H9 (cell line): Measurements from ENCODE around the gene TRIM24. TPM values are rescaled to one million over a fixed set of nuclear protein-coding genes. Genes with fewer than 3 reads are reported as not detected.

Experiments
- DNase-seq: peaks from one replicate; pipeline ENCODE4 v3.0.0-alpha.2; 2017
- H2AFZ ChIP-seq: one replicate; pipeline ENCODE4 v1.6.1; 2013; ENCODE audit warnings: mild to moderate bottlenecking, low read length, control low read depth, moderate library complexity
- H2AK5ac ChIP-seq: 2 replicates; pipeline ENCODE4 v1.6.1; 2013; ENCODE audit warnings: low read length, control low read depth, mixed read lengths; ENCODE audit not compliant: insufficient read length
- H2BK120ac ChIP-seq: one replicate; pipeline ENCODE4 v1.6.1; 2013; ENCODE audit warnings: low read depth, mild to moderate bottlenecking, low read length, control low read depth, inconsistent platforms; ENCODE audit not compliant: poor library complexity, severe bottlenecking
- H2BK12ac ChIP-seq: 2 replicates; pipeline ENCODE4 v1.6.1; 2013; ENCODE audit warnings: low read length, control low read depth, mixed read lengths, low read depth; ENCODE audit not compliant: insufficient read length
- H2BK15ac ChIP-seq: 2 replicates; pipeline ENCODE4 v1.6.1; 2013; ENCODE audit warnings: low read depth, low read length, control low read depth
- H2BK20ac ChIP-seq: one replicate; pipeline ENCODE4 v1.6.1; 2013; ENCODE audit warnings: low read depth, mild to moderate bottlenecking, low read length, control low read depth, inconsistent platforms; ENCODE audit not compliant: poor library complexity, severe bottlenecking
- H2BK5ac ChIP-seq: 2 replicates; pipeline ENCODE4 v1.6.1; 2013; ENCODE audit warnings: low read length, control low read depth, mixed read lengths; ENCODE audit not compliant: insufficient read length
- H3K14ac ChIP-seq: 2 replicates; pipeline ENCODE4 v1.6.1; 2013; ENCODE audit warnings: low read length, control low read depth; ENCODE audit not compliant: insufficient read depth
- H3K18ac ChIP-seq: 2 replicates; pipeline ENCODE4 v1.6.1; 2013; ENCODE audit warnings: low read depth, mild to moderate bottlenecking, mixed read lengths, low read length, control low read depth; ENCODE audit not compliant: insufficient read length
- H3K23ac ChIP-seq: 2 replicates; pipeline ENCODE4 v1.6.1; 2013; ENCODE audit warnings: low read length, control low read depth, mixed read lengths, low read depth; ENCODE audit not compliant: insufficient read length
- H3K23me2 ChIP-seq: 2 replicates; pipeline ENCODE4 v1.6.1; 2013; ENCODE audit warnings: low read depth, mild to moderate bottlenecking, mixed read lengths, low read length, control low read depth; ENCODE audit not compliant: insufficient read length, poor library complexity, severe bottlenecking
- H3K27ac ChIP-seq: 2 replicates; pipeline ENCODE4 v1.5.1; 2013; ENCODE audit warnings: low read length, control low read depth, mixed read lengths, low read depth; ENCODE audit not compliant: insufficient read length
- H3K27me3 ChIP-seq: 2 replicates; pipeline ENCODE4 v1.6.1; 2013; ENCODE audit warnings: low read length, control low read depth, inconsistent platforms; ENCODE audit not compliant: insufficient read depth
- H3K4ac ChIP-seq: 2 replicates; pipeline ENCODE4 v1.6.1; 2013; ENCODE audit warnings: low read depth, mild to moderate bottlenecking, control low read depth, inconsistent platforms, low read length, moderate library complexity
- H3K4me1 ChIP-seq: 2 replicates; pipeline ENCODE4 v1.6.1; 2013; ENCODE audit warnings: low read length, control low read depth, inconsistent platforms; ENCODE audit not compliant: insufficient read depth
- H3K4me2 ChIP-seq: 2 replicates; pipeline ENCODE4 v1.6.1; 2013; ENCODE audit warnings: low read length, control low read depth, mixed read lengths; ENCODE audit not compliant: insufficient read length, insufficient read depth
- H3K56ac ChIP-seq: 2 replicates; pipeline ENCODE4 v1.6.1; 2013; ENCODE audit warnings: low read depth, mild to moderate bottlenecking, mixed read lengths, low read length, control low read depth; ENCODE audit not compliant: insufficient read length
- H3K79me1 ChIP-seq: 2 replicates; pipeline ENCODE4 v1.6.1; 2013; ENCODE audit warnings: low read depth, mild to moderate bottlenecking, moderate library complexity, low read length, control low read depth, inconsistent platforms; ENCODE audit not compliant: insufficient read depth, poor library complexity, severe bottlenecking
- H3K79me2 ChIP-seq: 2 replicates; pipeline ENCODE4 v1.6.1; 2013; ENCODE audit warnings: low read length, control low read depth, inconsistent platforms; ENCODE audit not compliant: insufficient read depth
- H3K9ac ChIP-seq: 2 replicates; pipeline ENCODE4 v1.6.1; 2013; ENCODE audit warnings: low read length, control low read depth, mixed read lengths; ENCODE audit not compliant: insufficient read length; ENCODE audit errors: extremely low read depth
- H3K9me3 ChIP-seq: one replicate; pipeline ENCODE4 v1.6.1; 2013; ENCODE audit warnings: low read depth, low read length, inconsistent platforms; ENCODE audit not compliant: control insufficient read depth
- H3T11ph ChIP-seq: one replicate; pipeline ENCODE4 v1.6.1; 2013; ENCODE audit warnings: mild to moderate bottlenecking, low read length, control low read depth, inconsistent platforms
- H4K20me1 ChIP-seq: one replicate; pipeline ENCODE4 v1.6.1; 2013; ENCODE audit not compliant: control insufficient read depth, insufficient read length, insufficient read depth
- H4K5ac ChIP-seq: 2 replicates; pipeline ENCODE4 v1.6.1; 2013; ENCODE audit warnings: low read depth, mild to moderate bottlenecking, mixed read lengths, low read length, control low read depth; ENCODE audit not compliant: insufficient read length
- H4K8ac ChIP-seq: replicated peaks from 2 replicates; pipeline ENCODE4 v1.6.1; 2013; ENCODE audit warnings: low read length, control low read depth, mixed read lengths, low read depth; ENCODE audit not compliant: insufficient read length
- H4K91ac ChIP-seq: 2 replicates; pipeline ENCODE4 v1.6.1; 2013; ENCODE audit warnings: low read depth, mild to moderate bottlenecking, moderate library complexity, mixed read lengths, low read length, control low read depth; ENCODE audit not compliant: insufficient read length
- H3K27ac Mint-ChIP-seq, 3 experiments: 2 replicates in 2 of 3; 3 replicates in 1 of 3; pipeline ENCODE4 v1.8.0; 2020 to 2021; ENCODE audit warnings: mixed read lengths in 3 of 3, mild to moderate bottlenecking in 1 of 3, moderate library complexity in 1 of 3
- H3K27me3 Mint-ChIP-seq: 2 replicates; pipeline ENCODE4 v1.8.0; 2021; ENCODE audit warnings: low read depth, mild to moderate bottlenecking, moderate library complexity, mixed read lengths
- H3K36me3 Mint-ChIP-seq, 3 experiments: 2 replicates in 2 of 3; 3 replicates in 1 of 3; pipeline ENCODE4 v1.8.0; 2020 to 2021; ENCODE audit warnings: low read depth in 3 of 3, mixed read lengths in 3 of 3; ENCODE audit not compliant: insufficient read depth in 1 of 3
- H3K4me1 Mint-ChIP-seq, 2 experiments: 2 replicates each; pipeline ENCODE4 v1.8.0; 2020; ENCODE audit warnings: mixed read lengths in 2 of 2
- H3K4me3 Mint-ChIP-seq, 2 experiments: 2 replicates in 1 of 2; 3 replicates in 1 of 2; pipeline ENCODE4 v1.8.0; 2020 to 2021; ENCODE audit warnings: mild to moderate bottlenecking in 2 of 2, mixed read lengths in 2 of 2, moderate library complexity in 1 of 2
- H3K9me3 Mint-ChIP-seq, 2 experiments: 2 replicates in 1 of 2; 3 replicates in 1 of 2; pipeline ENCODE4 v1.8.0; 2020; ENCODE audit warnings: mild to moderate bottlenecking in 2 of 2, mixed read lengths in 2 of 2, moderate library complexity in 1 of 2
- CTCF ChIP-seq: fragments of 200-600 bp; sonication (generic); conservative IDR thresholded peaks from 3 replicates; pipeline ENCODE4 v1.8.0; 2021; ENCODE audit warnings: antibody characterized with exemption, mild to moderate bottlenecking
- WGBS: extraction: QIAGEN DNeasy Blood & Tissue Kit; methylation state at CpG from one replicate; pipeline ENCODE4 v1.1.7; 2013; ENCODE audit warnings: missing lambda C conversion rate, low lambda C conversion rate, mixed read lengths; ENCODE audit not compliant: insufficient read length; ENCODE audit errors: extremely low coverage; 5-methylcytosine and 5-hydroxymethylcytosine counted together
- total RNA-seq: library from RNA; stranded (reverse); gene quantifications from 2 replicates; pipeline ENCODE4 v1.2.1, GENCODE V29; 2021

Gene TRIM24
- total RNA-seq, 1 experiment from 2014 or later: 260 TPM

GRCh38 chr7:138627361-138627760 lies 167.3 kb downstream of the TRIM24 start:
- no peaks in the 10 kb centered on the region for H3K79me2 ChIP-seq
- no peak overlapping the region for H3K27ac Mint-ChIP-seq
- no peaks in the 10 kb centered on the region for H3K27me3 Mint-ChIP-seq
- no peaks in the 10 kb centered on the region for H3K9me3 ChIP-seq
- no peaks in the 10 kb centered on the region for H3K9me3 Mint-ChIP-seq
- no peak overlapping the region for H3K4me3 Mint-ChIP-seq
- no peak overlapping the region for H3K9ac ChIP-seq
- no peak overlapping the region for H4K5ac ChIP-seq
- WGBS: no CpG with 5 or more reads among the region's 6 CpGs
- no peak overlapping the region for H2AFZ ChIP-seq
- H2AK5ac ChIP-seq: no peak overlapping the region
- peaks cover 10 to 12% of the 10 kb centered on the region in 2 experiments for H3K4me1 Mint-ChIP-seq
- H4K8ac ChIP-seq: no peak overlapping the region
- no peaks in the 10 kb centered on the region for H3K36me3 Mint-ChIP-seq
- no peak overlapping the region for H2BK20ac ChIP-seq
- H2BK5ac ChIP-seq: no peak overlapping the region
- no peaks in the 10 kb centered on the region for H3K79me1 ChIP-seq
- no peaks in the 10 kb centered on the region for H4K20me1 ChIP-seq
- H2BK15ac ChIP-seq: no peak overlapping the region
- no peak overlapping the region for H3K27ac ChIP-seq
- DNase-seq: no peak
- H3K27me3 ChIP-seq: no peaks in the 10 kb centered on the region
- H3K4me1 ChIP-seq: peaks cover 4% of the 10 kb centered on the region; the same call in 1 of the 2 replicates
- no peak overlapping the region for H3K14ac ChIP-seq
- H3K23ac ChIP-seq: no peak overlapping the region
- H2BK12ac ChIP-seq: no peak overlapping the region
- no peak overlapping the region for H3K18ac ChIP-seq
- H3K23me2 ChIP-seq: no peaks in the 10 kb centered on the region
- no peak overlapping the region for H3T11ph ChIP-seq
- H3K4ac ChIP-seq: no peak overlapping the region
- H3K56ac ChIP-seq: no peak overlapping the region
- no peak overlapping the region for H3K4me2 ChIP-seq
- no peak for TF ChIP-seq CTCF
- H2BK120ac ChIP-seq: no peak overlapping the region
- H4K91ac ChIP-seq: no peak overlapping the region
